T-cell (primary cell): ENCODE measurements around the gene PAPSS2. TPM values are rescaled to one million over a fixed set of nuclear protein-coding genes. Genes with fewer than 3 reads are reported as not detected.

Experiments used
- ATAC-seq, 4 experiments: fragments of 200-7000 bp in 3 of 4; fragments of 150-1000 bp in 1 of 4; cut with Tn5 transposase; replicated peaks in 1 of 4; 1 replicate in 3 of 4; 2 replicates in 1 of 4; pipeline ENCODE4 v1.10.0; 2021; ENCODE audit warnings: moderate library complexity in 3 of 4, mild to moderate bottlenecking in 2 of 4, moderate number of reproducible peaks in 1 of 4
- CTCF ChIA-PET, 2 donors: fragments of 300-600 bp; sonication (Branson Sonifier 250); formaldehyde crosslinking; loops; one replicate each; lab custom pipeline; 2022; ENCODE audit warnings: antibody characterized with exemption in 2 of 2; lab: Charles Lee
- POLR2A ChIA-PET, 2 donors: fragments of 300-600 bp; sonication (Branson Sonifier 250); formaldehyde crosslinking; loops; one replicate each; lab custom pipeline; 2022; ENCODE audit warnings: antibody characterized with exemption in 2 of 2; lab: Charles Lee
- DNase-seq, 35 experiments: peaks; one replicate each; pipeline versions ENCODE4 v3.0.0 to v3.0.0-alpha.2; 2013 to 2023
- H3K27ac ChIP-seq: one replicate; pipeline ENCODE4 v1.5.1; 2013; ENCODE audit warnings: low read length
- H3K27me3 ChIP-seq, 2 experiments: replicated peaks in 1 of 2; 1 replicate in 1 of 2; 2 replicates in 1 of 2; pipeline versions ENCODE4 v1.6.1 to v1.7.0; 2013; ENCODE audit warnings: low read length in 1 of 2, mixed read lengths in 1 of 2; ENCODE audit not compliant: control insufficient read depth in 2 of 2, insufficient read depth in 2 of 2; ENCODE audit errors: extremely low read depth in 1 of 2
- H3K36me3 ChIP-seq, 2 donors: 1 replicate in 1 of 2; 2 replicates in 1 of 2; pipeline versions ENCODE4 v1.6.1 to v1.7.0; 2013; ENCODE audit warnings: low read length in 1 of 2; ENCODE audit not compliant: control insufficient read depth in 2 of 2, insufficient read depth in 1 of 2; ENCODE audit errors: extremely low read depth in 1 of 2
- H3K4me1 ChIP-seq, 2 experiments: 1 replicate in 1 of 2; 2 replicates in 1 of 2; pipeline versions ENCODE4 v1.6.1 to v1.7.0; 2013; ENCODE audit warnings: low read length in 2 of 2, mixed read lengths in 1 of 2; ENCODE audit not compliant: insufficient read depth in 2 of 2, control insufficient read depth in 1 of 2; ENCODE audit errors: extremely low read depth in 1 of 2
- H3K4me3 ChIP-seq, 2 donors: 1 replicate in 1 of 2; 2 replicates in 1 of 2; pipeline versions ENCODE4 v1.5.1 to v1.7.0; 2013; ENCODE audit warnings: mild to moderate bottlenecking in 2 of 2, low read length in 1 of 2, moderate library complexity in 1 of 2; ENCODE audit not compliant: control insufficient read depth in 1 of 2; ENCODE audit errors: extremely low read depth in 1 of 2
- H3K9me3 ChIP-seq: 2 replicates; pipeline ENCODE4 v1.7.0; 2013
- H3K27ac Mint-ChIP-seq, 2 donors: one replicate each; pipeline ENCODE4 v1.8.0; 2020 to 2021; ENCODE audit warnings: mild to moderate bottlenecking in 2 of 2, mixed read lengths in 2 of 2
- H3K27me3 Mint-ChIP-seq, 2 donors: one replicate each; pipeline ENCODE4 v1.8.0; 2021 to 2022; ENCODE audit warnings: mixed read lengths in 2 of 2
- H3K36me3 Mint-ChIP-seq: one replicate; pipeline ENCODE4 v1.8.0; 2021; ENCODE audit warnings: mixed read lengths
- H3K4me1 Mint-ChIP-seq, 3 donors: one replicate each; pipeline ENCODE4 v1.8.0; 2020 to 2022; ENCODE audit warnings: mixed read lengths in 3 of 3, mild to moderate bottlenecking in 1 of 3
- H3K4me3 Mint-ChIP-seq, 3 donors: one replicate each; pipeline ENCODE4 v1.8.0; 2020 to 2022; ENCODE audit warnings: mild to moderate bottlenecking in 3 of 3, mixed read lengths in 3 of 3, moderate library complexity in 3 of 3
- H3K9me3 Mint-ChIP-seq, 3 donors: one replicate each; pipeline ENCODE4 v1.8.0; 2020 to 2022; ENCODE audit warnings: mixed read lengths in 3 of 3
- whole genome bisulfite sequencing: methylation state at CpG from one replicate; pipeline ENCODE4 v1.1.5; 2013; ENCODE audit warnings: missing lambda C conversion rate; ENCODE audit not compliant: insufficient coverage; 5-methylcytosine and 5-hydroxymethylcytosine counted together
- total RNA-seq, 35 experiments: library from RNA in 6 of 35; stranded (reverse) in 6 of 35; fragments of 120-200 nt in 1 of 35; gene quantifications; one replicate each; pipeline versions ENCODE4 v1.2.1 to v1.2.4 and lab custom pipeline; 2013 to 2026

PAPSS2 gene
- total RNA-seq, 5 donors from 2014 or later (not counting 1 experiment from before 2014, with no cell fraction given): 0.35 to 1.8 (median 0.61) TPM; not detected in 2

GRCh38 chr10:87671139-87671815, 11.6 kb downstream of the PAPSS2 start:
- ChIA-PET CTCF (no interaction called here), POLR2A (no interaction called here)
- DNase-seq (no peak), ATAC-seq (no peak)
- no peaks in the 10 kb centered on the region for H3K9me3 ChIP-seq
- no peaks in the 10 kb centered on the region for H3K9me3 Mint-ChIP-seq
- peaks cover 0 to 3% of the 10 kb centered on the region in 2 experiments for H3K27me3 ChIP-seq
- H3K36me3 ChIP-seq: no peaks in the 10 kb centered on the region
- H3K4me1 Mint-ChIP-seq: no peaks in the 10 kb centered on the region
- H3K4me3 ChIP-seq: no peak overlapping the region
- peaks cover 12 to 22% of the 10 kb centered on the region in 2 donors for H3K27me3 Mint-ChIP-seq
- WGBS: 0% methylated on average over 1 of the region's 3 CpGs
- no peaks in the 10 kb centered on the region for H3K36me3 Mint-ChIP-seq
- H3K4me1 ChIP-seq: no peaks in the 10 kb centered on the region
- no peak overlapping the region for H3K4me3 Mint-ChIP-seq
- no peak overlapping the region for H3K27ac ChIP-seq
- no peak overlapping the region for H3K27ac Mint-ChIP-seq

- H3K4me1 Mint-ChIP-seq: no peaks in the 10 kb centered on the region
- H3K27me3 ChIP-seq: no peaks in the 10 kb centered on the region
- no peak overlapping the region for H3K4me3 ChIP-seq
- no peaks in the 10 kb centered on the region for H3K4me1 ChIP-seq
- ATAC-seq (no peak), DNase-seq (no peak)
- no peaks in the 10 kb centered on the region for H3K36me3 ChIP-seq
- H3K4me3 Mint-ChIP-seq: no peak overlapping the region
- 63% methylated on average over 1 of the region's 3 CpGs for WGBS
- H3K27ac Mint-ChIP-seq: no peak overlapping the region
- no peaks in the 10 kb centered on the region for H3K9me3 Mint-ChIP-seq
- H3K9me3 ChIP-seq: no peaks in the 10 kb centered on the region
- CTCF ChIA-PET: no interaction called here
- H3K27me3 Mint-ChIP-seq: peaks cover 15% of the 10 kb centered on the region in 2 donors
- H3K27ac ChIP-seq: no peak overlapping the region
- POLR2A ChIA-PET: interaction anchor here in 1 of 2 donors (0.6 kb wide), 1 partner anchor 20 kb away, joined by 3 read pairs; no protein-coding TSS in a partner anchor
- H3K36me3 Mint-ChIP-seq: no peaks in the 10 kb centered on the region
Measured at GRCh38 chr10:87672551-87672950, 12.9 kb downstream of the PAPSS2 start.

GRCh38 chr10:87674943-87675342, 15.3 kb downstream of the PAPSS2 start:
- Mint-ChIP-seq H3K4me1 (no peaks in the 10 kb centered on the region), H3K27me3 (peaks cover 9% of the 10 kb centered on the region in 2 donors), H3K4me3 (no peak overlapping the region), H3K9me3 (no peaks in the 10 kb centered on the region), H3K27ac (no peak overlapping the region), H3K36me3 (no peaks in the 10 kb centered on the region)
- Histone ChIP-seq H3K4me3 (no peak overlapping the region), H3K9me3 (no peaks in the 10 kb centered on the region), H3K27me3 (no peaks in the 10 kb centered on the region), H3K36me3 (no peaks in the 10 kb centered on the region), H3K4me1 (no peaks in the 10 kb centered on the region), H3K27ac (no peak overlapping the region)
- WGBS: no CpG with 5 or more reads among the region's 1 CpG
- ChIA-PET CTCF (no interaction called here), POLR2A (no interaction called here)
- DNase-seq: no peak
- ATAC-seq: no peak

GRCh38 chr10:87675396-87676376, 16.0 kb downstream of the PAPSS2 start:
- Histone ChIP-seq H3K36me3 (no peaks in the 10 kb centered on the region), H3K27me3 (no peaks in the 10 kb centered on the region), H3K9me3 (no peaks in the 10 kb centered on the region), H3K4me1 (no peaks in the 10 kb centered on the region), H3K27ac (no peak overlapping the region), H3K4me3 (no peak overlapping the region)
- Mint-ChIP-seq H3K4me3 (no peak overlapping the region), H3K9me3 (no peaks in the 10 kb centered on the region), H3K27ac (no peak overlapping the region), H3K36me3 (no peaks in the 10 kb centered on the region), H3K4me1 (no peaks in the 10 kb centered on the region), H3K27me3 (peaks cover 9% of the 10 kb centered on the region in 2 donors)
- POLR2A ChIA-PET: no interaction called here
- WGBS: 100% methylated on average over 1 of the region's 8 CpGs
- CTCF ChIA-PET: interaction anchor here in 1 of 2 donors (0.7 kb wide), 1 partner anchor 1057 kb away, joined by 6 read pairs; no protein-coding TSS in a partner anchor
- DNase-seq: no peak
- no peak for ATAC-seq

- H3K36me3 Mint-ChIP-seq: no peaks in the 10 kb centered on the region
- H3K27me3 ChIP-seq: no peaks in the 10 kb centered on the region
- H3K27me3 Mint-ChIP-seq: peaks cover 7 to 10% of the 10 kb centered on the region in 2 donors
- no peak for ATAC-seq
- H3K4me3 Mint-ChIP-seq: no peak overlapping the region
- no CpG with 5 or more reads among the region's 1 CpG for WGBS
- POLR2A ChIA-PET: no interaction called here
- no peaks in the 10 kb centered on the region for H3K9me3 Mint-ChIP-seq
- CTCF ChIA-PET: no interaction called here
- H3K36me3 ChIP-seq: no peaks in the 10 kb centered on the region
- DNase-seq: no peak
- no peaks in the 10 kb centered on the region for H3K4me1 ChIP-seq
- no peaks in the 10 kb centered on the region for H3K9me3 ChIP-seq
- no peak overlapping the region for H3K27ac ChIP-seq
- no peak overlapping the region for H3K4me3 ChIP-seq
- H3K4me1 Mint-ChIP-seq: no peaks in the 10 kb centered on the region
- H3K27ac Mint-ChIP-seq: no peak overlapping the region
Measured at GRCh38 chr10:87677595-87677994, 17.9 kb downstream of the PAPSS2 start.

- no CpG with 5 or more reads among the region's 2 CpGs for WGBS
Measured at GRCh38 chr10:87678302-87678701, 18.6 kb downstream of the PAPSS2 start.

More at GRCh38 chr10:87678302-87678701, 18.6 kb downstream of the PAPSS2 start:
- ATAC-seq (no peak), DNase-seq (no peak)
- Histone ChIP-seq H3K9me3 (no peaks in the 10 kb centered on the region), H3K27me3 (no peaks in the 10 kb centered on the region), H3K4me3 (no peak overlapping the region), H3K36me3 (no peaks in the 10 kb centered on the region), H3K27ac (no peak overlapping the region), H3K4me1 (no peaks in the 10 kb centered on the region)
- CTCF ChIA-PET: no interaction called here
- Mint-ChIP-seq H3K4me3 (no peak overlapping the region), H3K27ac (no peak overlapping the region), H3K9me3 (no peaks in the 10 kb centered on the region), H3K36me3 (no peaks in the 10 kb centered on the region), H3K27me3 (peaks cover 6 to 10% of the 10 kb centered on the region in 2 donors), H3K4me1 (no peaks in the 10 kb centered on the region)
- POLR2A ChIA-PET: no interaction called here
